Stimulated activated naive CD4-positive, alpha-beta T cell treated with Interleukin-2 at 50 U/mL for 16 hours (primary cell): ENCODE results near the gene NPC1L1.

Experiments used
- DNase-seq: peaks from one replicate; lab custom pipeline; 2025; lab: John Stamatoyannopoulos, UW

The NPC1L1 gene

GRCh38 chr7:44471850-44472249 lies 69.3 kb downstream of the NPC1L1 start:
- no peak for DNase-seq

DNA sequence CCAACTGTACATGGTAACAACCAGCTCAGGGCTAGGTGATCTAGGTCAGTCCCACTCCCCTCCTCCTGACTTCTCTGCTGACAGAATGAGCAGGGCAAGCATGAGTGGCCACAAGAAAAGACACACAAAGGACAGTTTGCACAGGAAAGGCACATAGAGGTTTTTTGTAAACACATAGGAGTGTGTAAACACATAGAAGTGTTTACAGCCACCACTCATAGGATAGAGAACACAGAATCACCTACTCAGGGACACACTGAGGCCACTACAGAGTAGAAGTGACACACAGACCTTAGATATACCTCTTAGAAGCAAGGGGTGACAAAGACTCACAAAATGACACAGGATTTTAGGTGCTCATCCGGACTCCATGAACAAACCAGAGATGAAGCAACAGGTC lies 69.7 kb downstream of the NPC1L1 start:
- no peak for DNase-seq

DNA sequence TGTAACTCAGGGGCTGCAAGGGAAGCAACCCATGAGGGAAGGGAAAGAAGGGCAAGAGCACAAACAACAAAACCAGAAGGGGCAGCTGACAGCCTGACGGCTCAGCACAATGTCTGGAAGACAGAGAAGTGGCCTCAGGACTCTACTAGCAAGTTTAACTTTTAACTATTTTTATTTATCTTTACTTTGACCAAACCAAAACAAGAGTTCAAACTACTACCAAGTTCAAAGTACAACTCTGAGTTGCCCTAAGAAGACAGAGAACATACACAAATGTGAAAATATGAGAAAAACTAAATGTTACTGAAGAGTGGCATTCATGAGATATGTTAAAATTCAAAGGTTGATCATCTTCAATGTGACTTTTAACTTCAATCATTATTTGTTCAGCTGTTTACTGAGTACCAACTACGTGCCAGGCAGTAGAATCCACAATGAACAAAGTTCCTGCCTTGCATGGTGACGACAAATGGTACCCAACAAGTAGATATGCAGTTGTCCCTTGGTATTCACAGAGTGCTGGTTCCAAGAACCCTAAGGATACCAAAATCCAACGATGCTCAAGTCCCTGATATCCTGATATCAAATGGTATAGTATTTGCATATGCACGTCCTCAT lies 70.4 kb downstream of the NPC1L1 start:
- DNase-seq: no peak

GRCh38 chr7:44470135-44470479 lies 71.0 kb downstream of the NPC1L1 start:
- DNase-seq: no peak

GRCh38 chr7:44469461-44470134 lies 71.5 kb downstream of the NPC1L1 start:
- DNase-seq: no peak

DNA sequence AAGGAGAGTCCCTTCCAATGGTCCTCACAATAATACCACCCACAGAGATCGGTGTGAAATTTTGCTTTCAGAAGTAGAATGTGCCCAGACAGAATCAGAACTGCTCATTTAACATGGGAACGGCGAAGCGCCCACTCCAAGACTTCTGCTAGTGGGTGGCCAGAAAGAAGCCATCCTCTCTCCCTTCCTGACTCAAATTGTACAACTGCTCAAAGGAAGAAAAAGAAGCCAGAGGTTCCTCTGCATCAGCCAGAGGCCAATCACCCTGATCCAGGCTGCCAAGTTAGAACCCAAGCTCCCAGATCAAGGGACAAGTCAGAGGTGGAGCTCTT lies 73.9 kb downstream of the NPC1L1 start:
- DNase-seq: no peak

DNA sequence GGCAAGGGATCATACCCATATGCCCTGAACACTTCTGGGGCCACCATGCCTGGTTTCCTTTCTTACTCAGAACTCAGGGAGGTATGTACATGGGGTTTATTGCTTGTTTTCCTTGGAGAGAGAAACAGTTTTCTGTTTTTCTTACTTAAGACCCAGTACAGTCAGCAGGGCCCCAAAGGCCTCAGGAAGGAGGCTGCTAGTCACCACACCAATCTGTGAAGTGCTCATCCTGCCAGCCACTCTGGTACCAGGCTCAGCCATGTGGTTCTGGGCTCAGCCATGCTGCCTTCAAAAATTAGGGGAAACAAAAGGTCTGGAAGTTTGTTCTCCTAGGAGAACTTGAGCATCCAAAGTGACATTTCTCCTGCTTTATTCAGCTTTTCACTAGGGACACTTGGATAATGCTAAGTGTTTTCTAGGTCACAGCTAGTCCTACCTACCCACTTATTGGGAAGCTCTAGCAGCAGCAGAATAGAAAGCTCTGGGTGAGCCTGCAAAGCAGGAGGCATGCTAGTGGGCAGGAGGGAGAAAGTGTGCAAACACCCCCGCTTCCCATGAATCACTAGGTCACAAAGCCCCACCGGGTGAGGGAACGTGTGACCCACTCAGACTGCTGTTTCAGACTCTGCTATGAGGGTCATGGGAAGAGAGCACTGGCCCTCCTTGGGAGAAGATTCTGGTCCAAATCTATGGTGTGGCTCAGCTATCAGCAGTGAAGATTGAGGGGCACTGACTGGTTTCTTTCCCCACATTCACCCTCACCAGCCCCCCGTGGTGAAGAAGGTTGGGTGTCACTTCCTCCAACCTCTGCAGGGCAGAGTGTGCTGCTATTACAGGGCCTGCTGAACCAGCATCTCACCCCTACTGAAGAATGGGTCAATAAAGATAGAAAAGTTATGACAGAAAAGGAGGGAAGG lies 74.6 kb downstream of the NPC1L1 start:
- no peak for DNase-seq

DNA sequence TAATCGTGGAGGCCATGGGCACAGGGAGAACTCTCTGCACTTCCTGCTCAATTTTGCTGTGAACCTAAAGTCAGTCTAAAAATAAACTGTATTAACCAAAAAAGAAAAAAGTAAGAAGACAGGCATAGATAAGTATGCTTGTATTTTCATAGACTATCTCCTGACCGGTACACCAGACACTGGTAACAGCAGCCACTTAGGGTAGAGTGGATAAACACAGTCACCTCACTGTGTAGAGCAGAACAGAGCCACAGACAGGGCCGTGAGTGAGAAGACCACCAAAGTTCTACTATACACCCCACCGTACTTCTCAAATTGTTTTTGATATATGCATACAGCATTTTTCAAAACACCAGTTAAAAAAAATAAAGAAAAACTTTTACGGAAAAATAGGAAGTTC lies 75.6 kb downstream of the NPC1L1 start:
- DNase-seq: no peak

DNA sequence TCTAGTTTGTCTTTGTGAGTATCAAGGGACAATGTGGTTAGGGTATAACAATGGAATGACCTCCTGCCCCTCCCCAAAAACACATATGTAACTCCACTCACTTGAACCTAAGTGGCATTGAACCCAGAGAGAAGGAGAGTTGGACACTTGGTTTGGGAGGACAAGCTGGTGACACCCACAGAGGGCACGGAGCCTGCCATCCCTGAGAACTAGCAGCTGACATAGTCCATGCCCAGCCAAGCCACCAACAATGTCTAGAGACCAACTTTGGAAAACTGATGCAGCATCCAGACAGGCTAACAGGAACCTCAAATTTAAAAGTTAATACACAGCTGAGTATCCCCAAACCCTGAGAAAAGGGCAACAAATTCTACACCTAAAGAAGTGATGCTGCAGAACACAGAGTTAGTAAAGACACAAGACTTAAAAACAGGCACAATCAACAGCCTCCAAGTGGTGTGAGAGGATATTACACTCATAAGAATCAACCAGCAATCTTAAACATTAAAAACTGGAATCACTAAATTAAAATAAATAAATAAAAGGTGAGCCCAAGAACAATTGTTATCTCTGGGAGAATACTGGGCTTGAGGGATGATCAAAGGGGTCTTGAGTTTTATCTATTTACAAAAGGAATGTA lies 77.8 kb downstream of the NPC1L1 start:
- DNase-seq: no peak
